ENCODE results near the gene KCNH1. TPM values are rescaled to one million over a fixed set of nuclear protein-coding genes. Genes with fewer than 3 reads are reported as not detected.

Gene KCNH1
- polyA plus RNA-seq, 4 donors = 0.14 to 0.32 (median 0.21) TPM

DNA sequence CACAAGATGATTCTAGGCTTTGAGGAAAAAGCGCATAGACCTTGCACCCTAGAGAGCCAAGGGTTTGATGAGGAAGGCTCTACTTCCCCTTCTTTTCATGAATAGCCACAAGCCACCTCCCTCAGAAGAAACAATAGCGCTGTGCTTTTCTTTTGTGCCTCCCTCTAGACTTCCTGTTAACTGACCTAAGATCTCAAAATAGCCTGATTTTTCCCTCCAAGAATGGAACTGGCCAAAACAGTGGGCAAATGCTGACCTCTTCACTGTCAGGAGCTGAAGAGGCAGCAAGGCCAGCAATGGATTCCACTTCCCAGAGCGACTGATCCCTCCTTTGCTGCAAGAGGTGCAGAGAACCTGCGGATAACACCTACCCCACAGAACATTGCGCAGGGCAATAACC, 362.8 kb downstream of the KCNH1 start:
- DNase-seq (ENCODE audit: low read depth in 4 of 4, low spot score in 3 of 4) = no peak

- no peak for DNase-seq (ENCODE audit: low read depth in 4 of 4, low spot score in 3 of 4)
Measured at GRCh38 chr1:210770396-210770984, 363.5 kb downstream of the KCNH1 start.

- DNase-seq (ENCODE audit: low read depth in 4 of 4, low spot score in 3 of 4) = no peak
Measured at GRCh38 chr1:210769473-210769872, 364.5 kb downstream of the KCNH1 start.

DNA sequence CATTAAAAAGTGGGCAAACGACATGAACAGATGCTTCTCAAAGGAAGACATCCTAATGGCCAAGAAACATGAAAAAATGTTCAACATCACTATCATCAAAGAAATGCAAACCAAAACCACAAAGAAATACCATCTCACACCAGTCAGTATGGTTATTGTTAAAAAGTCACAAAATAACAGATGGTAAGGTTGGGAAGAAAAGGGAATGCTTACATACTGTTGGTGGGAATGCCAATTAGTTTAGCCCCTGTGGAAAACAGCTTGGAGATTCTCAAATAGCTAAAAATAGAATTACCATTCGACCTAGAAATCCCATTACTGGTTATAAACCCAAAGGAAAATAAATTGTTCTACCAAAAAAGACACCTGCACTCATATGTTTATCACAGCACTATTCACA, 369.4 kb downstream of the KCNH1 start:
- DNase-seq (ENCODE audit: low read depth in 4 of 4, low spot score in 3 of 4) = no peak

GRCh38 chr1:210758761-210759160, 375.2 kb downstream of the KCNH1 start:
- no peak for DNase-seq (ENCODE audit: low read depth in 4 of 4, low spot score in 3 of 4)

DNA sequence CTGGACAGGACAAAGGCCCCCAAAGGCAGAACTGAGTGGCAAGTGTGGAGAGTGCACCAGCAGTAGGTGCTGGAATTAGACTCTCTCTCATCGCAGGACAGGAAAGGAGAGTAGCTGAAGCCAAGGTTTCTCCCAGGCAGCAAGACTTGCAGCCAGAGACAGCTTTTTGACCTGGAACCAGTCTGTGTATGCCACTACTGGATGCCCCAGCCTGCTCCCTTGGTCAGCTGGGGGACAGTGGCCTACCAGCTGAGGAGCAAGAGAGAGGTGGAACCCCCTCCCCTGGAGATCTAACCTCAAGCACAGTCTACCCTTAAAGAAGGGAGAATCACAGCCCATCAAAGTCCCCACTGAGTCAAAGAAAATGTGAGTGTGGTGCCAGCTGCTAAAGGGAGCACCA, 375.7 kb downstream of the KCNH1 start:
- no peak for DNase-seq (ENCODE audit: low read depth in 4 of 4, low spot score in 3 of 4)

GRCh38 chr1:210757677-210758076, 376.3 kb downstream of the KCNH1 start:
- DNase-seq (ENCODE audit: low read depth in 4 of 4, low spot score in 3 of 4) = no peak

- no peak for DNase-seq (ENCODE audit: low read depth in 4 of 4, low spot score in 3 of 4)
Measured at GRCh38 chr1:210755991-210756659, 377.8 kb downstream of the KCNH1 start.

- peak in 3 of 4 donors; percentile 3 to 12 (median 8) for DNase-seq (ENCODE audit: low read depth in 4 of 4, low spot score in 3 of 4)
Measured at GRCh38 chr1:210754878-210755665, 378.9 kb downstream of the KCNH1 start.

GRCh38 chr1:210751911-210752310, 382.0 kb downstream of the KCNH1 start:
- no peak for DNase-seq (ENCODE audit: low read depth in 4 of 4, low spot score in 3 of 4)

DNA sequence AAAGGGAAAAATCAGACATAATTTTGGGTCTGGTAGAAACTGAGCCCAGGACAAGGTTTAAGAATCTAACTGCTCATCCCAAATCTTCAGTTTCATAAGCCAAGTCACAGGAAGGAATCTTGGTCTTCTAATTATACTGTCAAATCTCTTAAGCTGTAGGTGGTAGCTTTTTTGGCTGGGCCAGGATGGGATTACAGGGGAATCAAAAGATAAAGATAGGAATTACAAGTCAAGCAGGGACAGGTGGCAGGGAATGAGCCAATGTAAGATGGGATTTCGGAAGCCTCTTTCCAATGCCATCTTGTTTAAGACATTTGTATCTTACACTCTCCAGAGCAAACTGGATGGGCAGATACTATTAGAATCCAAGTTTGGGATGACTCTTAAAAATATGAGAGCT, 383.5 kb downstream of the KCNH1 start:
- DNase-seq (ENCODE audit: low read depth in 4 of 4, low spot score in 3 of 4) = no peak

DNA sequence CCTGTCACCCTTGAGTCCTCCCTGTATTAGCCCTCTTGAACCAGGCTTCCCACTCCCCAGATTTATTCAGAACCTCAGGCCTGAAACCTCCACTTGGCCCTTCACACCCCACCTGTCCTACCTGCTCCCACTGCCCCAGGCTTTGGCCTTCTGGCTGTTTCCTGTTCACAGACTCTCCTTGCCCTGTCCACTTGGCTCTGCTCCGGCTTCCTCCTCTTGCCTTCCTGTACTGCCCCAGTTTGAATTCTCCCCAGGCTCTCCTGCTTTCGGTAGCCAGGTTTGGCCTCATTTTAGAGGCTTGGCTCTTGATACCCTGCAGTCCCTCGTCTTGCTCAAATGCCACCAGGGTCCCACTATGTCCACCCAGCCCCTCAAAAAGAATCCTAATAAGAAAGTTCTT, 385.2 kb downstream of the KCNH1 start:
- no peak for DNase-seq (ENCODE audit: low read depth in 4 of 4, low spot score in 3 of 4)

- DNase-seq (ENCODE audit: low read depth in 4 of 4, low spot score in 3 of 4) = no peak
Measured at GRCh38 chr1:210747890-210748289, 386.1 kb downstream of the KCNH1 start.

DNA sequence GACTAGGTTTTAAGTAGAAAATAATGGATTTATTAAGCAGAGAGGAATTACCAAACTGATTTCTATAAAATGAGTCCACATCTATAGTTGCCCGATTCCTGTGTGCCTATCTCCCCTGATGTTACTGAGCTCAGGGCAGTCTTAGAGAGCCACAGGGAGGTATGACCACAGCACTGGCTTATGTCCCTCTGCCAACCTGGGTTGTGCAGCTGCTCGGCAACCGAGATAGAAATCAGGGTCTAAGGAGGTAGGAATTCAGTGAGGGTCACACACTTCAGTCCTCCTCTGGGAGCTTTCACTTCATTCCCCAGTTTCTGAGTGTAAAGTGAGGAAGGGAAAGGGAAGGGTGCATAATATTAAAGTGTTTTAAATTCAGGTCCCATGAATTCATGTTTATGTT, 386.8 kb downstream of the KCNH1 start:
- DNase-seq (ENCODE audit: low read depth in 4 of 4, low spot score in 3 of 4) = no peak

- no peak for DNase-seq (ENCODE audit: low read depth in 4 of 4, low spot score in 3 of 4)
Measured at GRCh38 chr1:210746024-210746731, 387.8 kb downstream of the KCNH1 start.

DNA sequence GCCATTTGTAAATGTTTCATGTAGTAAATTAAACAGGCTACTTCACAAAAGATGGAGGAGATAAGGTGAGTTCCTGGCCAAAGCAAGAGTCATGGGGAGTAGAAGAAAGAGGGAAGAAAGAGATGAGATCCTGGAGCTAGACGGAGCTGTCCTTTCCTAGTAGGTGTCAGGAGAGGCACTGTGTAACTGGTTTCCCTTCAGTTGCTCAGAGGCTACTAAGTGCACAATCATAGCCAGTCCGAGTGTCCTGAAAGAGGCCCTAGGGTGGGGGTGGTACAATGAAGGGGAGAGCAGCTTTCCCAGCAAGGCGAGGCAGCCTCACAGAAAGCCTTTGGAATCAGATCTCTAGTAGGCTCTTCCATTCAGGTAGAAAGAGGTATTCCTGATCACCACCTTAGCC, 390.9 kb downstream of the KCNH1 start:
- no peak for DNase-seq (ENCODE audit: low read depth in 4 of 4, low spot score in 3 of 4)

DNA sequence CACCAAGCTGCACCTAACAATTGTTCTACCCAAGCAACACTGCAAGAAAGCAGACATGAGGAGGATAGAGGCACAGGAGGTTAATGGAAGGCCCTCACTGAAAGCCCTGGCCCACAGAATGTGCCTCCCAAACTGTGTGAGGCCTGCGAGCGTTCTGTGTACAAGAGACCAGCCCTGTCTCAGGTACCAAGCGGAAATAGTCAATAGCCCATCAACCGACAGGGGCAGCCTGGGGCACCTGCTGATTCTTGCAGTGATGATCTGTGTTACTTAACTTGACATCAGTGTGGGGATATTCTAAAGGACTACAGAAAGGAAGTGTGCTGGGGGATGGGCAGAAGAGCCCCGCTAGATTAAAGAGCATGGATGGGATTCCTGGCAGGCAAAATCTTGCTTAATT, 392.4 kb downstream of the KCNH1 start:
- no peak for DNase-seq (ENCODE audit: low read depth in 4 of 4, low spot score in 3 of 4)

DNA sequence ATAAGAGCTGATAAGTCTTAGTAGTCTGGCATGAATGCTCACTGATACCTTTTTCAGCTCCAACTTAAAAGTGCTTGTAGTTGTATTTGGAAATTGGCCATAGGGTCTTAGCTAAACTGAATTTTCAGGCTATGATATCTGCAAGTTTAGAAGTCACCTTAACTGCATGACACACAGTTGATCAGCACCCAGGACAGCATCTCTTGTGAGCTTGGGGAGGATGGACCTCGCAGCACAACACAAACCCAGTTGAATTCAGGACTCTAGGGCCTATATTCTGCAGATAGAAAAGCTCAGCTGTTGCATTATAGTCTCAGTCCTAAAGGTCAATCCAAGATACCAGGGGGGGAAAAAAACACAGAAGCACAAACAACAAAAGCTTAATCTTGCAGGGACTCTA, 394.3 kb downstream of the KCNH1 start:
- no peak for DNase-seq (ENCODE audit: low read depth in 4 of 4, low spot score in 3 of 4)

DNA sequence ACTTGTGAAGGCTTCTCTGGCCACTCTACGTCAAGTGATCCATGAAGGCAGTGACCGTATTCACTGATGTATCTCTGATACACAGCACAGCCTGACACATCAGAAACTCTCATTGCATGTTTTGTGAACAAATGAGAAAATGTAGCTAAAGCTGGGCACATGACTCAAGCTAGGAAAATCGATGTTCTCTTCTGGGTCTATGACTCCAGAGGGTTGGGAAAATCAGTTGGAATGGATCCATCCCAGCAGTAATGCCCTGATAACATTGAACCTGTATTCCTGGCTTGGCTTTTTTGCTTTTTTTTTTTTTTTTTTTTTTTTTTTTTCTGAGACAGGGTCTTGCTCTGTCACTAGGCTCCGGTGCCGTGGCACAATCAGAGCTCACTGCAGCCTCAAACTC, 395.7 kb downstream of the KCNH1 start:
- no peak for DNase-seq (ENCODE audit: low read depth in 4 of 4, low spot score in 3 of 4)

DNA sequence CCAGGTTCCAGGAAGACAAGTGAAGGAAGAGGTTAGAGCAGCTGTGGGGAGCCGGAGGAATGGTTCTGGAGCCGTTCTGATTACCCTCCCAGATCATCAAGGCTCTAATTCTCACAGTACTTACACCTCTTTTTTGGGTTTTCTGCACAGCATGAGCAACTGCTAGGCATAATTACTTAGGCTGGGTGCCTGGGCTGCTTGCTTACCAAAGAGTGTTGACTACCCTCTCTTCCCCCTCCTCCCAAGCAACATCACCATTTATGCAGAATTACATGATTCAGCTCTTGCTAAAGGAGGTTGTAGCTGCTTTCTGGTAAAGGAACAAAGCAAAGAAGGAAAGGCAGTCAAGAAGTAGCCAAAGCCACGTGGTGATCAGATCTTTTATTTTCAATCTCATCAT, 397.2 kb downstream of the KCNH1 start:
- no peak for DNase-seq (ENCODE audit: low read depth in 4 of 4, low spot score in 3 of 4)

GRCh38 chr1:210731597-210731996, 402.4 kb downstream of the KCNH1 start:
- DNase-seq (ENCODE audit: low read depth in 4 of 4, low spot score in 3 of 4) = no peak

All from right renal pelvis (tissue), 4 donors.